Endothelial cell of umbilical vein (primary cell): ENCODE results near the gene VPS54.

ENCODE experiments used
- EZH2 ChIP-seq: IDR thresholded peaks from 2 replicates; pipeline ENCODE4 v1.6.1; 2012; ENCODE audit warnings: borderline replicate concordance, low read depth, mild to moderate bottlenecking, moderate library complexity, low read length, inconsistent platforms; ENCODE audit not compliant: severe bottlenecking
- FOS ChIP-seq: IDR thresholded peaks from 2 replicates; pipeline ENCODE4 v1.6.1; 2011; ENCODE audit warnings: mild to moderate bottlenecking, low read length, moderate library complexity, borderline replicate concordance; ENCODE audit not compliant: insufficient read depth
- JUN ChIP-seq: IDR thresholded peaks from 2 replicates; pipeline ENCODE4 v1.6.1; 2011; ENCODE audit warnings: borderline replicate concordance, low read depth; ENCODE audit not compliant: insufficient read length, insufficient read depth
- MYC ChIP-seq: IDR thresholded peaks from one replicate; pipeline ENCODE4 v1.6.1; 2011; ENCODE audit warnings: mild to moderate bottlenecking, low read depth, low read length
- POLR2A ChIP-seq: IDR thresholded peaks from 2 replicates; pipeline ENCODE4 v1.6.1; 2012; ENCODE audit warnings: low read depth, mild to moderate bottlenecking, control low read depth, low read length
- POLR2AphosphoS5 ChIP-seq: IDR thresholded peaks from 2 replicates; pipeline ENCODE4 v1.6.1; 2012; ENCODE audit warnings: low read depth, mild to moderate bottlenecking, control low read depth, low read length, moderate library complexity; ENCODE audit not compliant: insufficient read depth
- TF ChIP-seq, protein P1 (sequence below), 2 donors: IDR thresholded peaks; 1 replicate in 1 of 2; 2 replicates in 1 of 2; pipeline ENCODE4 v1.5.1; 2011; ENCODE audit warnings: low read length in 2 of 2, mild to moderate bottlenecking in 2 of 2, moderate library complexity in 2 of 2, control low read depth in 1 of 2, inconsistent platforms in 1 of 2, low read depth in 1 of 2; ENCODE audit not compliant: insufficient read depth in 1 of 2; ENCODE audit errors: extremely low read depth in 1 of 2
- TF ChIP-seq, protein P2 (sequence below): IDR thresholded peaks from 2 replicates; pipeline ENCODE4 v1.6.1; 2011; ENCODE audit not compliant: insufficient read depth, insufficient read length

DNA sequence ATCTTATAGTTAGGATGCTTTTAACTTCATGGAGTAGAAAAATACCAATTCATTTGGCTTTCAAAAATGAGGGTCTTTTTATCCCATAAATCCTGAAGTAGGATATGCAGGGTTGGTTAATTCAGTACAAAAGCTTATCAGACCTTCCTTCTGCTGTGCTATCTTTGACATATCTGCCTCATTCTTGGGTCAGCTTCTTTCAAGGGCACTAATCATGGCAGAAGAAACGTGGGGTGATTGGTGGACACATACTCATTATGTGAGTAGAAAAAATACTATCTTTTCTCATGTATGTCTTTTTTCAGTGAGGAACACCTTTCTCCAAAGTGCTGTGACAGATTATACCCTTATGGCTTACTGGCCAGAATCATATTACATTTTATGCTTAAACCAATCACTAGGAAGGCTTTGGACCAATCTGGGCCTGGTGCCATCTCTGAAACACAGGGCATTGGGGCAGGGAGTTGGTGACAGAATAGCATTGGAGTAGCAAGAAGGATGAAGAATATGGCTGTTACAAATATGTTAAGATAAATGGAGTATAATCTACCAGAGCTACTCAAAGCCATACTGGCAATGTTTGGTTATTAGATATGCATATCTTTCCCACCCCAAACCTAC is 167.4 kb downstream of the VPS54 start:
- TF ChIP-seq, protein P1, sequence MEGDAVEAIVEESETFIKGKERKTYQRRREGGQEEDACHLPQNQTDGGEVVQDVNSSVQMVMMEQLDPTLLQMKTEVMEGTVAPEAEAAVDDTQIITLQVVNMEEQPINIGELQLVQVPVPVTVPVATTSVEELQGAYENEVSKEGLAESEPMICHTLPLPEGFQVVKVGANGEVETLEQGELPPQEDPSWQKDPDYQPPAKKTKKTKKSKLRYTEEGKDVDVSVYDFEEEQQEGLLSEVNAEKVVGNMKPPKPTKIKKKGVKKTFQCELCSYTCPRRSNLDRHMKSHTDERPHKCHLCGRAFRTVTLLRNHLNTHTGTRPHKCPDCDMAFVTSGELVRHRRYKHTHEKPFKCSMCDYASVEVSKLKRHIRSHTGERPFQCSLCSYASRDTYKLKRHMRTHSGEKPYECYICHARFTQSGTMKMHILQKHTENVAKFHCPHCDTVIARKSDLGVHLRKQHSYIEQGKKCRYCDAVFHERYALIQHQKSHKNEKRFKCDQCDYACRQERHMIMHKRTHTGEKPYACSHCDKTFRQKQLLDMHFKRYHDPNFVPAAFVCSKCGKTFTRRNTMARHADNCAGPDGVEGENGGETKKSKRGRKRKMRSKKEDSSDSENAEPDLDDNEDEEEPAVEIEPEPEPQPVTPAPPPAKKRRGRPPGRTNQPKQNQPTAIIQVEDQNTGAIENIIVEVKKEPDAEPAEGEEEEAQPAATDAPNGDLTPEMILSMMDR (IDR thresholded peaks at IDR 0.05; ENCODE audit: extremely low read depth in 1 of 2, insufficient read depth in 1 of 2, low read depth in 1 of 2, low read length in 2 of 2): no peak
- no peak for TF ChIP-seq POLR2A
- no peak for TF ChIP-seq EZH2
- TF ChIP-seq POLR2AphosphoS5: no peak
- no peak for TF ChIP-seq MYC
- TF ChIP-seq, protein P2, sequence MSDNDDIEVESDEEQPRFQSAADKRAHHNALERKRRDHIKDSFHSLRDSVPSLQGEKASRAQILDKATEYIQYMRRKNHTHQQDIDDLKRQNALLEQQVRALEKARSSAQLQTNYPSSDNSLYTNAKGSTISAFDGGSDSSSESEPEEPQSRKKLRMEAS: no peak
- TF ChIP-seq FOS: no peak
- no peak for TF ChIP-seq JUN
